BJ (cell line): ENCODE measurements around the gene KLHDC7B. TPM values are rescaled to one million over a fixed set of nuclear protein-coding genes. Genes with fewer than 3 reads are reported as not detected.

ENCODE experiments used
- CTCF ChIA-PET: fragments of 350-600 bp; formaldehyde crosslinking; extraction: SDS; loops from one replicate; lab custom pipeline; 2021; ENCODE audit warnings: antibody characterized with exemption, inconsistent platforms; lab: Yijun Ruan, JAX
- POLR2A ChIA-PET: fragments of 300-600 bp; sonication (Branson Sonifier 250); formaldehyde crosslinking; extraction: SDS; loops from one replicate; lab custom pipeline; 2021; ENCODE audit warnings: antibody characterized with exemption; lab: Charles Lee
- DNase-seq: peaks from one replicate; pipeline ENCODE4 v3.0.0-alpha.2; 2011; ENCODE audit warnings: low read depth
- H3K27me3 ChIP-seq: 2 replicates; pipeline ENCODE4 v1.6.0; 2011; ENCODE audit warnings: low read length; ENCODE audit not compliant: control insufficient read depth, insufficient read depth
- H3K36me3 ChIP-seq: 2 replicates; pipeline ENCODE4 v1.5.1; 2011; ENCODE audit warnings: low read length; ENCODE audit not compliant: control insufficient read depth, insufficient read depth
- H3K4me3 ChIP-seq: 2 replicates; pipeline ENCODE4 v1.5.1; 2011; ENCODE audit warnings: low read depth, mild to moderate bottlenecking, control low read depth, low read length
- CTCF ChIP-seq: IDR thresholded peaks from 2 replicates; pipeline ENCODE4 v1.5.1; 2011; ENCODE audit warnings: low read depth, mild to moderate bottlenecking, control low read depth, inconsistent platforms, low read length, moderate library complexity; ENCODE audit not compliant: insufficient read depth
- polyA plus RNA-seq: library from polyadenylated mRNA; depleted of rRNA; stranded (reverse); fragments of >200 nt; gene quantifications from 2 replicates; pipeline ENCODE4 v1.2.3, GENCODE V29; 2011

The KLHDC7B gene
- polyA plus RNA-seq, 1 experiment: 0.34 TPM

DNA sequence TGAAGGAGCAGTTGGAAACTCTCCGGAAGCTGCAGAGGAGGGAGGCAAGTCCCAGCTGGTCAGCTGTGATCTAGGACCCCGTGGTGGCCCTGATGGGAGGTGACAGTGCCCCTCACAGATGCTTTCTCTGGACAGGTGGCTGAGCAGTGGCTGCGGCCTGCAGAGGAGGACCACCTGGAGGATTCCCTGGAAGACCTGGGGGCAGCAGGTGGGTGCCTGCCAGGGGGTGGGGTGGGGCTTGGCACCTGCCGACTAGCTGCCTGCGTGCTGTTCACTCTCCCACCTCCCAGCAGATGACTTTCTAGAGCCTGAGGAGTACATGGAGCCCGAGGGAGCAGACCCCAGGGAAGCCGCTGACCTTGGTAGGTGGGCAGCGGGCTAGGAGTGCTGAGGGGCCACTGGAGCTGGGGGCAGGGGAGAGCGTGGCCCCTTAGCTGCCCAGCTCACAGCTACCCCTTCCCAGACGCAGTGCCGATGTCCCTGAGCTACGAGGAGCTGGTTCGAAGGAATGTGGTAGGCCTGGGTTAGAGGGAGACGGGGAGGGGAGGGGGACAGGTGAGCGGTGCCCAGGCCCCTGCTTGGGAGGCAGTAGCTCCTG, 23.4 kb upstream of the KLHDC7B start:
- no peak for DNase-seq
- ChIA-PET POLR2A (no interaction called here), CTCF (no interaction called here)
- Histone ChIP-seq H3K27me3 (no peaks in the 10 kb centered on the region), H3K36me3 (peaks cover 31% of the 10 kb centered on the region), H3K4me3 (no peak overlapping the region)
- no peak for TF ChIP-seq CTCF

DNA sequence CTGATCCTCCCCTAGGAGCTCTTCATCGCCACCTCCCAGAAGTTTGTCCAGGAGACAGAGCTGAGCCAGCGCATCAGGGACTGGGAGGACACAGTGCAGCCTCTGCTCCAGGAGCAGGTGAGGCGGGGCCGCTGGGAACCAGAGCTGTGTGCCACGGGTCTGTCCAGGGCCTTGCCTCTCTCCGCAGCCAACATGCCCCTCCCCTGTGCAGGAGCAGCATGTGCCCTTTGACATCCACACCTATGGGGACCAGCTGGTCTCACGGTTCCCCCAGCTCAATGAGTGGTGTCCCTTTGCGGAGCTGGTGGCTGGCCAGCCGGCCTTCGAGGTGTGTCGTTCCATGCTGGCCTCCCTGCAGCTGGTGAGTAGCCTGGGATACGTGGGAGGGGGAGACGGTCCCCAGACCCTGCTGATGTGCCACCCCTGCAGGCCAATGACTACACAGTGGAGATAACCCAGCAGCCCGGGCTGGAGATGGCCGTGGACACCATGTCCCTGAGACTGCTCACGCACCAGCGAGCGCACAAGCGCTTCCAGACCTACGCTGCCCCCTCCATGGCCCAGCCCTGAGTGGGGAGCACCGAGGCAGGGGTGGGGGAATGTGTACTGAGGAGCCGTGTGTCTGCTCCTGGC, 22.8 kb upstream of the KLHDC7B start:
- CTCF ChIA-PET: no interaction called here
- Histone ChIP-seq H3K4me3 (no peak overlapping the region), H3K36me3 (peaks cover 30% of the 10 kb centered on the region), H3K27me3 (no peaks in the 10 kb centered on the region)
- TF ChIP-seq CTCF: no peak
- DNase-seq: no peak
- POLR2A ChIA-PET: no interaction called here

DNA sequence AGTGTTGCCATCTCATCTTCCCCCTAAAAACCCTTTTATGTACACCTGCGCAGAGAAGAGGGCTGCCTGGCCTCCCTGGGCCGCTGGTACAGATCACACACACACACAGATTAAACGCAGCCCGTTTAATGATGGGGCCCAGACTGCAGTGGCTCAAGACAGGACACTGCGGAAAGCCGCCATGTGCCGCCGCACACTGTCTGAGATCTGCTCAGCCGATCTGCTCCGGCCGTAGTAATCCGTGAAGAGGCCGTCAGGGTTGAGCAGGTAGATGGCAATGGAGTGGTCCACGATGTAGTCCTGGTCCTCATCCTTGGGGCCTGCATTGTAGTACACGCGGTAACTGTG, 22.3 kb upstream of the KLHDC7B start:
- no peak for DNase-seq
- ChIA-PET POLR2A (no interaction called here), CTCF (no interaction called here)
- H3K4me3 ChIP-seq: no peak overlapping the region
- no peak for TF ChIP-seq CTCF
- H3K36me3 ChIP-seq: peaks cover 26% of the 10 kb centered on the region
- no peaks in the 10 kb centered on the region for H3K27me3 ChIP-seq

- no peak for DNase-seq
- Histone ChIP-seq H3K4me3 (peak overlapping the region; percentile 75), H3K36me3 (peaks cover 24% of the 10 kb centered on the region), H3K27me3 (no peaks in the 10 kb centered on the region)
- ChIA-PET CTCF (interaction anchor here (2.2 kb wide), 2 partner anchors 8 to 97 kb away, joined by 14 to 22 read pairs; no protein-coding TSS in a partner anchor), POLR2A (interaction anchor here (0.6 kb wide), 1 partner anchor 15 kb away, joined by 4 read pairs; no protein-coding TSS in a partner anchor)
- TF ChIP-seq CTCF: no peak
Observed at GRCh38 chr22:50523806-50524675, 21.7 kb upstream of the KLHDC7B start.

- POLR2A ChIA-PET: interaction anchor here (0.6 to 1.4 kb wide), 3 partner anchors 15 to 21 kb away, joined by 3 to 9 read pairs (median 4); partner anchors contain the start of genes KLHDC7B, LMF2 and NCAPH2
- peaks cover 24% of the 10 kb centered on the region for H3K36me3 ChIP-seq
- CTCF ChIA-PET: interaction anchor here (1.5 to 2.2 kb wide), 4 partner anchors 9 to 286 kb away, joined by 4 to 22 read pairs (median 12); partner anchors contain the start of gene HDAC10
- TF ChIP-seq CTCF: no peak
- peak overlapping the region; percentile 75 for H3K4me3 ChIP-seq
- DNase-seq: no peak
- no peaks in the 10 kb centered on the region for H3K27me3 ChIP-seq
Observed at GRCh38 chr22:50524676-50525103, 21.0 kb upstream of the KLHDC7B start.
